Fibroblast of skin of right biceps (primary cell): ENCODE data around the gene DTX3L.

Source experiments
- DNase-seq: peaks from one replicate; pipeline ENCODE4 v3.0.0-alpha.2; 2013

DTX3L gene

DNA sequence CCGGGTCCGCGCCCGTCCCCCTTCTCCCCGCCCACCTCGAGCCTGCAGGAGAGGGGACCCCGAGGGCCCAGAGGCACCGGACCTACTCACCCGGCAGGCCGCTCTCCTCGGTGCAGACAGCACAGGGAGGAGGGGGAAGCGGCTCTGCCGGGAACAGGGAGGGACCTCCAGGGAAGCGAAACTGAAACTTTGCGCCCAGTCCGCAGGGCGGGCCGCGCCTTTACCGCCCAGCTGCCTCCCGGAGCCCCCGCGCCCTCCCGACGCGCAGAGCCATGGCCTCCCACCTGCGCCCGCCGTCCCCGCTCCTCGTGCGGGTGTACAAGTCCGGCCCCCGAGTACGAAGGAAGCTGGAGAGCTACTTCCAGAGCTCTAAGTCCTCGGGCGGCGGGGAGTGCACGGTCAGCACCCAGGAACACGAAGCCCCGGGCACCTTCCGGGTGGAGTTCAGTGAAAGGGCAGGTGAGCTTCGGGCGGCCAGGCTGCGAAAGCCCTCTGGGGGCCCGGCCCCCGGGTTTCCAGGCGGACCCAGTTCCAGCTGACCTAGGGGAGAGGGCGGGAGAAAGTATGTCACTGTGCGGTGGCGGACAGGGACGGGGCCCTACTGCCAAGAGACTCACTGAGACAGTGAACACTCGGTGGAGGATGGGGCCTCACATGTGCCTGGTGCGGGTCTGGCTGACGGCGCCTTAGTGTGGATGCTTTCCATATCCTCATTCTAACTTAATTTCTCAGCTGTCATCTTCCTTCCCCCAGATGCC is at the start of gene DTX3L, which contains the start of gene PARP9:
DTX3L (plus strand) TSS at position 184 of the 758 bp plus-strand sequence; CDS start at position 273, 89 bp downstream.
PARP9 (minus strand) TSS at position 146 of the 758 bp plus-strand sequence. CDS start 4,680 bp downstream, outside the sequence.
- DNase-seq = peak; percentile 81

DNA sequence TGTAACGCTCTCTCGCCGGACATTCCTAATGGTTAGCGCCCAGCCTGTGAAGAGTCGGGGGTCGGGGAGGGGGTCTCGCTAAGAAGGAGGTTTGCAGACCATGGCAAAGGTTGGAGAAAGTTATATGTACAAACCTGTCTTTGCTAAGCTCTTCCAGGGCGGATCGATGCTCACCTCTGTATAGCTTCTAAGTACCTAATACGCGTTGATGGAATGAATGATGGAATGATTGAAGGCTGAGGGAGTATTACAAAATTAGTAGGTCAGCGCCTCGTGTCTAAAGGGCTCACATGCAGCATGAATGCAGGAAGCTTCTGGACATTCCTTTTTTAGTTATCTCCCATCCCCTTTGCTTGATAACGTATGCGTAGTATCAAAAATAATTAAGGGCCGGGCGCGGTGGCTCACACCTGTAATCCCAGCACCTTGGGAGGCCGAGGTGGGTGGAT is 49.1 kb upstream of the DTX3L start:
- no peak for DNase-seq

DNA sequence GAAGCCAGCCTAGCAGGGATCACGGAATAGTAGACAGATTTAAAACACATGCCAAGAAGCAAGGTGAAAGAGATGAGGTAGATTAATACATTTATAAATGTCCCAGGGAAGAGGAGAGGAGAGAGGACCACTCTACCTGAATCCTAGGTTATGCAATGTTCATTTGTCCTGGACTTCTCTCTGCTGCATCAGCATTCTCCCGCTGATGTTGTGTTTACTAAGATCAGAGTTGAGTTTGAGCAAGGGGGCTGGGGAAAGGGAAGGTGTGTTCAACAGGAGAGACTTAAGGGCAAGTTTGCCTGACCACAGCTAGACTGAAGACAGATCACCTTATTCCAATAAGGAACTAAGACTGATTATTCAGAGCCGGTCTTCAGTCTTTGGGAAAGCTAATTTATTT is 48.3 kb upstream of the DTX3L start:
- DNase-seq = no peak

DNA sequence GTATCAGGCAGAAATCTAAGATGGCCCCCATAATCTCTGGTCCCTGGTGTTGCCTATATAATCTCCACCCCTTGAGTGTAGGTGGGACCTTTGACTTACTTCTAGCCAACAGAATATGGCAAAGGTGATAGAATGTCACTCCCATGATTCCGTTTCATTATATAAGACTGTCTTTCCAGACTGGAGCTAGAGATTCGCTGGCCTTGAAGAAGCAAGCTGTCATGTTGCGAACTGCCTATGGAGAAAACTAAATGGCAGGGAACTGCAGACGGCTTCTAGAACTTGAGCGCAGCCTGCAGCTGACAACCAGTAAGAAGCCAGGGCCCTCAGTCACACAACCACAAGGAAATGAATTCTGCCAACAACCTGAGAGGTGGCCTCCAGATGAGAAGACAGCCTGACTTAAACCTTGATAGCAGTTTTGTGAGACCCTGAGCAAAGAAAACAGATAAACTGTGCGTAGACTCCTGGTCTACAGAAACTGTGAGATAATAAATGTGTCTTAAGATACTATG is 47.2 kb upstream of the DTX3L start:
- DNase-seq = no peak

DNA sequence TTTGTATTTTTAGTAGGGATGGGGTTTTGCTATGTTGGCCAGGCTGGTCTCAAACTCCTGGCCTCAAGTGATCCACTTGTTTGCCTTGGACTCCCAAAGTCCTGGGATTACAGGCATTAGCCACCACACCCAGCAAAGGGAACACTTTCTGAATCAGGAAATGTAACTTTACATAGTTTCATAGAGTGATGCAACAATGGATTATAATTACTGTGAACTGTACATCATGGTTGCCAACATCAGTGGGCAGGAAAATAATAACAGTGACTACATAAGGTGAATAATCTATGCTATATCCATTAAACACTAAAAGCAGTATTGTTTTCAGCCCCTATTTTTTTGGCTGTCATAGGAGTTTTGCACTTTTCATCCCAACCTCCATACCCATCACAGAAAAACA is 44.4 kb upstream of the DTX3L start:
- peak; percentile 20 for DNase-seq

DNA sequence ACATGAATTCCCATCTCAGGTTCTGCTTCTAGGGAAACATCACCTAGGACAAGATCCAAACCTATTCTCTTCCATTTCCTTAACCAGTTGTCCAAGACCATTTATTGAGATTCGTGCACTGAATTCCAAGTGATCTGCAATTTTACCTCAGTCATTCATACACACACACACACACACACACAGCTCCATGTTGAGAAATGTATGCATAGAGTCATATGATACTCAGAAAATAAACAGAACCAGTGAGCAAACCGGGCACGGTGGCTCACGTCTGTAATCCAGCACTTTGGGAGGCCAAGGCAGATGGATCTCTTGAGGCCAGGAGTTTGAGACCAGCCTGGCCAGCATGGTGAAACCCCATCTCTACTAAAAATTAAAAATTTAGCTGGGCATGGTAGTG is 43.3 kb upstream of the DTX3L start:
- DNase-seq = no peak

DNA sequence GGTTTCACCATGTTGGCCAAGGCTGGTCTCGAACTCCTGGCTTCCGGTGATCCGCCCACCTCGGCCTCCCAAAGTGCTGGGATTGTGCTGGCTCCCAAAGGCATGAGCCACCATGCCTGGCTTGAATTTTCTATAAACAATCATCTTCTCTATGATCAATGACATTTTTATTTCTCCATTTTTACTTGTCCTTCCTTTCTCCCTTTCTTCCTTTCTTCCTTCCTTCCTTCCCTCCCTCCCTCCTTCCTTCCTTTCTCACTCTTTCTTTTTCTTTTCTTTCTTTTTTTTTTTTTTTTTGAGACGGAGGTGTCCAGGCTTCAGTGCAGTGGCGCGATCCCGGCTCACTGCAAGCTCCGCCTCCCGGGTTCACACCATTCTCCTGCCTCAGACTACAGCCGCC is 40.8 kb upstream of the DTX3L start:
- DNase-seq = no peak

DNA sequence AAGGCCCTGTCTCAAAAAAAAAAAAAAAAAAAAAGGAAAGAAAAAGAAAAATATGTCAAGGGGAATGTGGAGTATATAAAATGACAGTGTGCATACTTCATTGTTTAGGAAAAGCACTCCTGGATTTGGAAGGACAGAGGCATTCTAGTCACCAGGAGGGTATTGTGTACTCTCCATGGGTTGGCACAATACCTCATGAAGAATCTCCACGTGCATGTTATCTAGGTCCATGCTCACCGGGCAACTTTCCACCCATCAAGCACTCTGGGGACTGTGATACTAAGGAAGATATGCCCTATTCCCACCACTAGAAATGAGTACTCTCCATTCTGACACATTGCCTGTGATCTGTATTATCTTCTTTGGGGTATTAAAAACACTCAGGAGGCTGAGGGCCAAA is 34.0 kb upstream of the DTX3L start:
- DNase-seq = no peak

DNA sequence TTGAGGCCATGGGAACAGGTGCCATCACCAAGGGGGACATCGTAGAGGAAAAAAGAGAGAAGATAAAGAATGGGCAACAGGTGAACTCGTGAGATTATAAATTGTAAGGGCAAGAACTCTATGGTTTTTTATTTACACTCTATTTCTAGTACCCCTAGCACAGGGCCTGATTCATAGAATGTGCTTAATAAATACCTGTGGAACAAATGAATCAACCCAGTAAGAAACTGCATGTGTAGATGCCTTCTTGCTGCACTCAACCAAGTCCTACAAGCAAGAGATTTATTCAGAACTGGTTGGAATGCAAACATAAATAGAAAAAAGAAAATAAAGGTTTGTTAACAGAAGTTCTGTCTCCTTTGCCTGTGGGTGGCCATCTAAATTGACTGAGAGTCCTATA is 30.7 kb upstream of the DTX3L start:
- no peak for DNase-seq

DNA sequence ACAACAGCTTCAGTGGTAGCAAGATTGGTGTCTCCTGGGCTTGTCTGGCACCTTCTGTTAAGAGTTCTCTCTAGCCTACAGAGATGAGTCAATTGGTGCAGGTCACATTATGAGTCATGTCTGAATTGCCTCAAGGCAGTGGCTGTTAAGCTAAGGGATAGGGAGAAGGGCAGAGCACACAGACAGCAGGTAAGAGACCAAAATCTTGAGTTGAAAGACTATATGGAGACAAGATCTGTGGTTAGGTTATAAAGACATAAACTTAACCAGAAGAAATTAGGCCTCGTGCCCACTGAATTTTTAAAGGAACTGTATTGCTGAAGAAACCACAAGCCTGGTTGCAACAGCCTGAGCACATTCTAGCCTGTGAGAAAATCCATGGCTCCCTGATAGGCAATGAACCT is 30.2 kb upstream of the DTX3L start:
- peak; percentile 72 for DNase-seq

DNA sequence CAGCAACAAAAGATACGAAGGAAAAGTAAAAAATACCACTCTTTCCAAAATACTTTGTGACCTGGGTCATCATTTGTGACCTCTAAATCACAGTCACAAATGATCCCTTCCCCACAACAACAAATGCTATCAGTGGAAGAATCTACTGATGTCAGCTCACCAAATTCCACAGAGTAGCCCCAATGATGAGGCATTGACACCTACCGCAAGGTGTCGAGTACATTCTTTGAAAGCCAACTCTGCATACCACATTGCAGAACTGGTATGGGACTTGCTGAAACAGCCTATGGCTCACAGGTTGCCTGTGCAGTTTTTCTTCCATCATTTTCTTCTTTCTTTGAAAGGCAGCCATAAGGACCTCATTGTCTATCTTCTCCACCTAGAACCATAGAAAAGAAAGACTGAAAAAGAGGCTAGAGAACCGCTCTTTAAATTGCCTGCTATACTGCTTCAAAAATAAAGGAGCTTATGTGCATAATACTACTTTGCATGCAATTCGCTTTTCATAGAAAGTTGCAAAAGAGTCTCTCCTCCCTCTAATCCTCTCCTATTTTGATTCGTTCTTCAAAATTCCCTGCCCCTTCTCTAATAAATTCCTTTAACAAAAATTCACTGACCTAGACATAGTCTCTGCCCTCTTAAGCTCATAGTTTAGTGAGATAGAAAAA is 28.0 kb upstream of the DTX3L start:
- DNase-seq = no peak

DNA sequence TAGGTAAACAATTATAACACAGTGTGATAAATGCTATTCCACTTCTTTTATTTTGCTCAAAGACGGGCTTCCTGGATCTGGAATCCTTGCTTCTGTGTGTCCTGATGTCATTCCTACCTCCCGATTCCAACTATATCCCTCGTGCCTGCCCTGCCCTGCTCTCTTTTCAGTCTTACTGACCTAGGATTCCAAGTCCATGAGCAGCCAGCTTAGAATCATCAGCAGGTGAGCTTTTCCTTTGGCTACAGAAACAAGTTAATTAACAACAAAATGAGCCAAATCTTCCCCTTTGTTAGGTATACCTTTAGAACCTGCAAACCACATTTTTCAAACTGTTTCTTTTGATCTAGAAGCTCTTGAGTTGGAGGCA is 27.5 kb upstream of the DTX3L start:
- no peak for DNase-seq

DNA sequence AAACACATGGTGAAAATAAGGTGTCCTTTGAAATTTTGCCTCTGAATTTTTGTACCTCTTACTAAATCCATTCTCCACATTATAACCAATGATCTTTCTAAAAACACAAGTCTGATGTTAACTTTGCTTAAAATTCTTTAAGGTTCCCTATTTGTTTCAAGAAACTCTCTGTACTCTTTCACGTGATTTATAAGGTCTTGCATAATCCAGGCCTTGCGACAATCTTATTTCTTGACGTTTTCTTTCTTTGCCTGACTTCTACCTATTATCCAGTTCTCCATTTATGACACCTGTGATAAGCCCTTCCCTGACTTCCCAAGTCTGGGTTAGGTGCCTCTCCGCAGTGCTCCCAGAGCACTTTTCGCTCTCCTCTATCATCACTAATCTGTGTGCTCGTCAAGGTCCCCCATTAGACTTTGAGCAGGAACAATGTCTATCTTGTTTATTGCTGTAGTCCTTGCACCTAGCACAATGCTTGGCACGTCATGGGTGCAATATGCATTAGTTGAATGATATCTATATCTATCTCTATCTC is 25.1 kb upstream of the DTX3L start:
- DNase-seq = no peak

DNA sequence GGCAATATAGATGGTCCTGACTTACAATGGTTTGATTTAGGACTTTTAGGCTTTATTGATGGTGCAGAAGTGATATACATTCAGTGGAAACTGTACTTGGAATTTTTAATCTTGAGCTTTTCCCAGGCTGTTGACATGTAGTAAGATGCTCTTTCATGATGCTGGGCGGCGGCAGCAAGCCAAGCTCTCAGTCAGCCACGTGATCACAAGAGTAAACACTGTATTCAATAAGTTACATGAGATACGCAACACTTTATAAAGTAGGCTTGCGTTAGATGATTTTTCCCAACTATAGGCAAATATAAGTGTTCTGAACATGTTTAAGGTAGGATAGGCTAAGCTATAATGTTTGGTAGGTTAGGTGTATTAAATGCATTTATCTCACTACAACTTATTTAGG is 18.0 kb upstream of the DTX3L start:
- no peak for DNase-seq

DNA sequence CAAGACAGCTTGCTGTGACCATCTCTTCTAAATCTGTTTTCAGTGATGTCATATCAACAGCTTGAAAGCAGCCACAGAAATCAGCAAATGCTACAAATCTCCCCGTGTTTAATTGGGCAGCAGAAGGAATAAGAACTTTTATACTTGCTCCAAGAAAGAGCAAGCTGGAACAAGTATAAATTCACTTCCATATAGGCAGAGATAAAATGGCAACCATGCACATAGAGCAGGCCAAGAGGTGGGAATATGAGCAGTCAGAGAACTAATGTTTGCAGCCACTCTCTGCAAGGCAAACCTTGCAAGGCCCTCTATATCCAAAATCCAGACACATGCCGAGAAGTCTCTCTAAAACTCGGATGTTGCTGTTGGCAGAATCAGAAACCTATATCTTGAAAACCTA is 16.1 kb upstream of the DTX3L start:
- no peak for DNase-seq

DNA sequence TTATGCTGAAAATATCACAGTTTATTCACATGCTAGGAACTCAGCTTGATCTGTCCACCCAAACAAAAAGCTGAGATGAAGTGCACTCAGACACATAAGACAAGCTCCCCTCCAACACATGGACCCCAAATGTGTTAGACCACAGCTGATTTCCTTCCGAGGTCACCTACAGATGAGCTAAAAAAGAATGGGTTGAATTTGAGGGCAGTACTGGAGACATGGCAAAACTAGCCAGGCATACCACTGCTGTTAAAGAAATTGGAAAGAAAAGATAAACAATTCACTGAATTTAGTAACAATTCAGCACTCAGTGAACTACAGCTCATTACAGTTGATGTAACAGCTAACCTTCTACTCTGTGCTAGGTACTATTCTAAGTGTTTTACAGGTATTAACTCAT is 15.5 kb upstream of the DTX3L start:
- DNase-seq = no peak

DNA sequence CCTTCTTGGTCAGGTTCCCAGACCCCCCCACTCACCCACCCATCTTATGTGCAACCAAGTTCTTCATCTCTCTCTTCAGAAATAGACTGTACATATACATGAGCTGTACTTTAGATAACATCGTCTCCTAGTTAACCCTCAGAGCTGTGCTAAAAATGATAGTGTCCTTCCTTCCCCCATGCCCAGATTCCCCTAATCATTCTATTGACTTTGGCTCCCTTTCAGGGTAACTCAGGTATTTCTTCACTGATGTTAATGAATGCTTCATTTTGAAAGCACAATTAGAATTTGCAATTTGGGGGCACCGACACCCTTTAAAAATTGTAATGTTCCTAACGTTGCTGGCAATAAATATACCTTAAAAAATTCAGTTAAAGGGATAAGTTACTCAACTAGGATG is 11.0 kb upstream of the DTX3L start:
- DNase-seq = no peak

DNA sequence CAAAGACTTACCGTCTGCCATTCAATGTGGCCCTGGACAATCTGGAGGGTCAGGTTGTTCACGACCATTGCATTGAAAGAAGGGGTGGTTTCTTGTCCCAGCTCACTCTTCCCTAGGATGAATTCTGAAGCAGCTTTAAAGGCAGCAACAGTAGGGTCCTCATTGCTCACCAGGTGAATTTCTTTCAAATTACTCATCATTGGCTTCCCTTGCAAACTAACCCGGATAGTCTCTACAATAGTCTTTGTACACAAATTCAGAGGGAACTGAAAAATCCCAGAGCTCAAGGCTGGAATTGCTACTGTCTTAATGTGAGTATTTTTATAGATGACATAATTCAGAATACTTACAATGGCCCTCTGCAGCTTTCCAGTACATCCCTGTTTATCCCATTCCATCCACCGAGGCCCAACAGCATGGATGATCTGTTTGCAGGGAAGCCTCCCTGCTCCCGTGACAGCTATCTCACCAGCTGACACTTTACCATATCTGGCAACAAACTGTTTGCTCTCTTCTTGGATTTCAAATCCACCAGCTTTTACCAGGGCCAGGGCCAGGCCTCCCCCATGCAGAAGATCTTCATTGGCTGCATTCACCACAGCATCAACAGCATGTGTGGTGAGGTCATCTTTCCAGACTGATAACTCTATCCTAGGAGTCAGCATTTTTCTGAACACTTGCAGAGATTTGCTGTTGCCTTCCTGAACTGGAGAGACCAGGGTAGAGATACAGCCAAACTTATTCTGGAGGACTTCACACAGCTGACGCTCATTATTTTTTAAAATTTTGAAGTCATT is 8.7 kb upstream of the DTX3L start:
- DNase-seq = peak; percentile 42

DNA sequence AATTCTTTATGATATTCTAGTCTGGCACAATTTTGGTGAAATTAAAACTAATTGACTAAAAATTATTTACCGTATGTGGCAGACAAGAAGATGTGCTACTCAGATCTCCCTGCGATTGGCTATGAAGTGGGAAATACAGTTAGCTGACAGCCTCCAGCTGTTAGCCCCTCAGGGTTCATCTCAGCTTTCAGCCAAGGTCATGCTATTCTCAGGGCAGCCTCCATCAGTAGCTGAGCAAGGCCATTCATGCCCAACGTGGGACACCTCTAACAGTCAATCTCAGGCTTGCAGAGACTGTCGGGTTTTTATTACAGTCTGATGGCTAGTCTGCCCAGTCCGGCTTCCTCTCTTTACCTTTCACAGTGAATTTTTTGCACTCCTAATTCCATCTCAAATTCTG is 6.8 kb upstream of the DTX3L start:
- no peak for DNase-seq

DNA sequence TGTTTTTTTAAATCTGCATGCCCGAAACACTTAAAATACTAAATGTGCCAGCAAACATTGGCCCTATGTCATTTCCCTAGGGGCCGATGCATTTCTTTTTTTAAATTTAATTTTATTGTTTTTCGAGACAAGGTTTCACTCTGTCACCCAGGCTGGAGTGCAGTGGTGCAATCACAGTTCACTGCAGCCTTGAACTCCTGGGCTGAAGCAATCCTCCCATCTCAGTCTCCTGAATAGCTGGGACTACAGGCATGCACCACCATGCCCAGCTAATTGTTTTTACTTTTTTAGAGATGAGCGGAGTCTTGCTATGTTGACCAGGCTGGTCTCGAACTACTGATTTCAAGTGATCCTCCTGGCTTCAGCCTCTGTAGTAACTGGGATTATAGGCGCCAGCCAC is 5.5 kb upstream of the DTX3L start:
- no peak for DNase-seq

DNA sequence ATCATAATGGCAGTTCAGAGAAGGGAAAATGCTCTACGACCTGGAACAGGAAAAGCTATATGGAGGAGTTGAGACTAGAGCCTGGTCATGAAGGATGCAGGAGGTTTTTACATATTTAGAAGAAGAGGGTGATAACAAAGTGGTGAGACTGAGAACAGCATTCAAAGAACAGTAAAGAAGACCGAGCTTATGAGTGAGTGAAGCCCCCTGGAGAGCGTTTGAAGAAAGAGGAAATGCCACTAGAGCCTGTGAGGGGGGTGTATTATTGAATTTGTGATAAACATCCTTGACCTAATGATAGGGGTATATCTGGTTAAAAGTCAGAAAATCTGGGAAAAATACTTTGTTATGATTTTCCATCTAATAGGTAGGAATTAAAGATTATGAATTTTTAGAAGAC is 4.2 kb upstream of the DTX3L start:
- DNase-seq = no peak

DNA sequence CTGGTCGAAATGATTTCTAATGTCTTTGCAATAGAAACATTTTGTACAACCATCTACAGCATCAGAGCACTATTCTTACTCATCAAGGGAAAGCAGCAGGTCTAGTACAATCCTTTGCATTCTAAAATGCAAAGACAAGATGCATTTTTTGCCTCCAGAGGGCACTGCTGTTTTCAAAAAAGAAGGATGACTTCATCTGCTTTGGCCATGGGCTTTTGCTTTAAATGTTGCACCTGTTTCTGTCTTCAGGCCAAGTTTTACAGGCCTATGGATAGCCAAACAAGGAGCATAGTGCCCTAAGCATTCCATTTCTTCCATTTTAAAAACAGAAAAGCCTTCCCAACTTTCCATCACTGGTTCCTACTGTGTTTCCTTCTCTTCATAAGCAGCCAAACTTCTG is 3.5 kb upstream of the DTX3L start:
- peak; percentile 63 for DNase-seq
